GM18499 (cell line): Measurements from ENCODE around the gene KRTAP5-8.
"Not testable (repeated sequence)": the region's sequence is repeated elsewhere in the genome, so short reads cannot be mapped to it uniquely, and the experiment has no call there.

Experiments
- ATAC-seq: cut with Tn5 transposase; IDR thresholded peaks from one replicate; pipeline ENCODE4 v1.9.1; 2021; ENCODE audit warnings: moderate number of reproducible peaks; ENCODE audit not compliant: insufficient read depth, unreplicated experiment

KRTAP5-8 gene, protein sequence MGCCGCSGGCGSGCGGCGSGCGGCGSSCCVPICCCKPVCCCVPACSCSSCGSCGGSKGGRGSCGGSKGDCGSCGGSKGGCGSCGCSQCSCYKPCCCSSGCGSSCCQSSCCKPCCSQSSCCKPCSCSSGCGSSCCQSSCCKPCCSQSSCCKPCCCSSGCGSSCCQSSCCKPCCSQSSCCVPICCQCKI

DNA sequence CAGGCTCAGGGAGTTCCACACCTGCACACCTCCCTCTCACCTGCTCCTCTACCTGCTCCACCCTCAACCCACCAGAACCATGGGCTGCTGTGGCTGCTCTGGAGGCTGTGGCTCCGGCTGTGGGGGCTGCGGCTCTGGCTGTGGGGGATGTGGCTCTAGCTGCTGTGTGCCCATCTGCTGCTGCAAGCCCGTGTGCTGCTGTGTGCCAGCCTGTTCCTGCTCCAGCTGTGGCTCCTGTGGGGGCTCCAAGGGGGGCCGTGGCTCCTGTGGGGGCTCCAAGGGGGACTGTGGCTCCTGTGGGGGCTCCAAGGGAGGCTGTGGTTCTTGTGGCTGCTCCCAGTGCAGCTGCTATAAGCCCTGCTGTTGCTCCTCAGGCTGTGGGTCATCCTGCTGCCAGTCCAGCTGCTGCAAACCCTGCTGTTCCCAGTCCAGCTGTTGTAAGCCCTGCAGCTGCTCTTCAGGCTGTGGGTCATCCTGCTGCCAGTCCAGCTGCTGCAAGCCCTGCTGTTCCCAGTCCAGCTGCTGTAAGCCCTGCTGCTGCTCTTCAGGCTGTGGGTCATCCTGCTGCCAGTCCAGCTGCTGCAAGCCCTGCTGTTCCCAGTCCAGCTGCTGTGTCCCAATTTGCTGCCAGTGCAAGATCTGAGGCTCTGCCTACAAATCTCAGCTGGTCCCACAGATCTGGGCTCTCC lies at the start of gene KRTAP5-8:
TSS of gene KRTAP5-8 (plus strand) at position 49 of the 689 bp plus-strand sequence. CDS start at position 80, 31 bp downstream.
- ATAC-seq, result not testable (repeated sequence)

DNA sequence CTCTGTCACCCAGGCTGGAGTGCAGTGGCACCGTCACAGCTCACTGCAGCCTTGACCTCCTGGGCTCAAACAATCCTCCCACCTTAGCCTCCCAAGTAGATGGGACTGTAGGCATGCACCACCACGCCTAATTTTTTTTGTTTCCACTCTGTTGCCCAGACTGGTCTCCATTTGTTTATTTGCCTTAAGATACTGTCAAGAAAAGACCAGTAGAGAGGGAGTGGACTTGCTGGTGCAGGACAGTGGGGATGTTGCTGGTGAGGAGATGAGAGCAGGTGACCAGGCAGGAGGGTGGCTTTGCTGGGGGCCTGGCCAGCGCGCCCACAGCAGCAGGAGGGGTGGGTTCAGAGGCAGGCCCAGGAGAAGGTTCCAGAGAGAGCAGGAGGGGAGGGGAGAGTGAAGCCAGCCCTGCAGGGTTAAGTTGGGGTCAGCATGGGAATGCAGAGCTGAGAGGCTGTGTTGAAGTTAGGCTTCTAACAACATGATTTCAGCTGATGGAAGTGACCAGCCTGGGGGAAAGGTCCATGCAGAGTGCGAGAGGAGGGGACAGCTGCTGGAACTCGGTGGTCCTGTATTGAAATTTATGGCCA lies 49.0 kb upstream of the KRTAP5-8 start:
- no peak for ATAC-seq

DNA sequence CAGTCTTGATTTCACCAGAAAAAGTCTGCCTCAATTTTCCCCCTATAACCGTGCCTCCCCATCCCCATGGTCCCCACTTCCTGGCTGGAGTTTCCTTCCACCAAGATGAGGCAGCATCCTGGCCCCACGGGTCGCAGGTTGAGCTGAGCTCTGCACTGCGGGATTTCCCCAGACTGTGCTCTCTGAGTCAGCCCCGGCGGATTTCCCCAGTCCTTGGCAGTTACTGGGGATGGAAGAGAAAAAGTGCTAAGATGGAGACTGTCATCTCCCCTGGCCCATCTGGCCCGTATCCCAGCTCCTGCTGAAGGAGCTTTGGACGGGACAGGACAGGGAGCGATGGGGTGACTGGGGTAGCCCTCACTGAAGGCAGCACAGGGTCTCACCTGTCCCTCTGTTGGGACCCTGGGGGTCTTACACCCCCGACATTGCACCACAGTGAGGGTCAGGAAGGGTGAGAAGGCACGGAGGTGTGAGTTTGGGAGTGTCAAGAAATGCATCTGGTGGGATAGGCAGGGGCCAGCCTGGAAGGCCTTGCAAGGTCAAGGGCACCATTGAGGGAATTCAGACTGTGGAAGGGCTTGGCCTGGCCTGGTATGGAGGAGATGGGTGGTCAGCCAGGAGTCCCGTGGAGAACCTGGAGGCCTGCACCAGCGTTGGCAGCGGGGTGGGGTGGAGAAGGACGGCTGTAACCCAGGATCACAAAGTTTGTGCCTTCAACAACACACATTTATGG lies 48.3 kb upstream of the KRTAP5-8 start:
- ATAC-seq, result no peak

DNA sequence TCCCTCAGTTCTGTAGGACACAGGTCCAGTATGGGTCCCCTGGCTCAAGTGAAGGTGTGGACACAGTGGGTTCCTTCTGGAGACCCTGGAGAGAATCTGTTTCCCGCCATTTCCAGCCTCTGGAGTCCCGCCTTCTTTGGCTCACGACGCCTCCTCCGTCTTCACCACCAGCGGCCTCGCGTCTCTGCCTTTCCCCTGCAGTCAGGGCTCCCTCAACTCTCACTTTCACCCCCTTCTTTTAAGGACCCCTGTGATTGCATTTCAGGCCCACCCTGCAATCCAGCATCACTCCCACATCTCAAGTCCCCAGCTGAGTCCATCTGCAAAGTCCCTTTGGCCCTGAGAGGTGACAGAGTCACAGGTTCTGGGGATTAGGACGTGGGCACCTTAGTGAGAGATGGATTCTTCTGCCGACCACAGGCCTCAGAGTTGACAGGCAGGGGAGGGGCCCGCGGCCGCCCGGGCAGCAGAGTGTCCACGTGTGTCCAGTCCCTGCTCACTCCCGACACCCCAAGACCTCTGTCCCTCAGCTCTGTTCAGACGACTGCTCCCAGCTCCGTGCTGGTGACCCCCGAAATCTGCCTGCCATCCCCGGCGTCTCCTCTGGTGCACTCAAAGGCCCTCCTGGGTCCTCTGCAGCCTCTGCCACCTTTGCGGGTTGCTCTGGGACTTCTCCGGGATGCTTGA lies 47.6 kb upstream of the KRTAP5-8 start:
- ATAC-seq, result no peak

DNA sequence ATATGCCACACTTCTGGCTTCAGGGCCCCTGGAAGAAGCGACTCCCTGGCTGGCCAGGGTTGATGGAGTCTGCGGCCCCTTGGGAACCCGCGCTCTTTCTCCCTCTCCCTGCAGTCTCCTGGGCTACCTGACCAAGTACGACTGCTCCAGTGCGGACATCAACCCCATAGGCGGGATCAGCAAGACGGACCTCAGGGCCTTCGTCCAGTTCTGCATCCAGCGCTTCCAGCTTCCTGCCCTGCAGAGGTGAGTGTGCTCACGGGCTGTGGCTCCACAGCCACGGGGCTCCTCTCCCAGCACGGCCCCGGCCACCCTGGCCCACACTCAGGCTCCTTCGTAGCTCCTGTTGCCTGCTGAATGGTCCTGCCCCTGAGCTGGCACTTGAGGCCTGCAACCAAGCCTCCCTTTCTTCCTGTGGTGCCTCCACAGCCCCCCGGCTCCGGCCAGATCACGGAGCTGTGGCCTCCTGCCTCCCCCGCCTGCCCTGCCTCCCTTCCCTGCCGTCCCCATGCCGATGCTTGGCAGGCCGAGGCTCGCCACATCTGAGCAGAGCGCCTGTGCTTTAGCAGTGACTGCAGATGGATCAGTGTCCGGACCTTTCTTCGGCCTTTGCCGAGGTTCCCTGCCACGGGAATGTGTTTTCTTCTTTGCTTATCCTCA lies 47.0 kb upstream of the KRTAP5-8 start:
- ATAC-seq, result no peak

DNA sequence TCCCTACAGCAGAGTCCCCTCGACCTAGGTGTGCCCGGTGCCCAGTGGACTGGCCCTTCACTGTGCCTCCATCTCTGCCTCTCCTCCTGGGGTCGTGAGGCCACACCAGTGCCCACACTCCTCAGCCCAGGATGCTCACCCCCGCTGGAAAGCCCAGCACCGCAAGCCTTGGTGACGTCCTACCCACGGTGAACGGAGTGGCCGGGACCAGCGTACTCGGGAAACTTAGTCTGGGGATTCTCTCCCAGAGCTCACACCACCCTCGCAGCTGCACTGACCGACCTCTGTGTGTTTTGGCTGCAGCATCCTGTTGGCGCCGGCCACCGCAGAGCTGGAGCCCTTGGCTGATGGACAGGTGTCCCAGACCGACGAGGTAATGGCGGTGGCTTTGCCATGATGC lies 46.3 kb upstream of the KRTAP5-8 start:
- ATAC-seq, result no peak

DNA sequence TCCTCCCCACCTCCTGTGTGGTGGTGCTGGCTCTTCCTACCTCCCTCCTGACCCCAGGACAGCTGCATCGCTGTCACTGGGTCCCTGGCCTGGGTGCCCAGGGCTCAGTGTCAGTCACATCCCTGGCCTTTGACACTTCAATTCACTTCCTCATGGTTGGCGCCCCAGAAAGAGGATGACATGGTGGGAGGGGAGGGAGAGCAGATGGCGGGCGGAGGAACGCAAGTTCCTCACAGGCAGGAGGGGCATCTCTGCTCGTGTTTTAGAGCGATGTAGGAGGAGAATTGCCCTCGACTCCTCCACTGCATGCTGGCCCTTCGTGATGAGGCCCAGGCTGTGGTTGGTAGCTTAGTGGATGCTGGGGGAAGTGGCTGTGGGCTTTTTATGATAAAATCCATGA lies 45.9 kb upstream of the KRTAP5-8 start:
- no peak for ATAC-seq

DNA sequence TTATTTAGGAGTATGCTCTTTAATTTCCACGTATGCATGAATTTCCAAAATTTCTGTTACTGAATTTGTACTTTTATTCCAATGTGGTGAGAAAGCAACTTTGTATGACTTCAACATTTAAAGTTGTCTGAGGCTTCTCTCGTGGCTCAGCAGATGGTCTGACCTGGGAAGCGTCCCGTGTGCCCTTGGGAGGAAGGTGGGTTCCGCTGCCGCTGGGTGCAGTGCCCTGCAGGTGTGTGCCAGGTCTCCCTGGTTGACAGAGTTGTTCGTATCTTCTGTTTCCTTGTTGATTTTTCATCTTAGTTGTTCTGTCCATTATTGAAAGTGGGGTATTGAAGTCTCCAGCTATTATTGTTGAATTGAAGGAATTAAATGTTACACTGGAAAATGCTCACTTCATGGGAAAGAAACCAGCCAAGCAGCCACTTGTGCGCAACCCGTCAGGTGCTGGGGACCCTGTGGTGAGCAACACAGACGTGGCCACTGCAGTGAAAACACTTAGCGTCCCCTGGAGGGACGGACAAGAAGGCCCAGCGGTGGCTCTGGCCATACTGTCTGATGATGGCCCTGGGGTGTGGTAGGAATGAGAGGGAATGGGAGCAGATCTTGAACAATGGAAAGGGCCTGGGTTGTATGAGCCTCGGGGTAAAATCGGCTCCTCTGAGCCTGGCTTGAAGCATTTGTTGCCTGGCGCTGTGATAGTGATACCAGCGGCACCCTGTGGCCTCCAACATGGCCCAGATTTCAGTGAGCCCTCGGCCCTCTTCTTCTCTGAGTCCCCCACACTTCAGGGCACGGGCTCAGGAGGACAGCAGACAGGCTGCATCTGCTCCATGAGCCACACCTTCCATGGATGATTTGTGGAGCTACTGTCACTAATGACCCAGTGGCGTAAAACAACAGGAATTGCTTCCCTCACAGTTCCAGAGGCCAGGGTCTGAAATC lies 42.3 kb upstream of the KRTAP5-8 start:
- ATAC-seq, result no peak

DNA sequence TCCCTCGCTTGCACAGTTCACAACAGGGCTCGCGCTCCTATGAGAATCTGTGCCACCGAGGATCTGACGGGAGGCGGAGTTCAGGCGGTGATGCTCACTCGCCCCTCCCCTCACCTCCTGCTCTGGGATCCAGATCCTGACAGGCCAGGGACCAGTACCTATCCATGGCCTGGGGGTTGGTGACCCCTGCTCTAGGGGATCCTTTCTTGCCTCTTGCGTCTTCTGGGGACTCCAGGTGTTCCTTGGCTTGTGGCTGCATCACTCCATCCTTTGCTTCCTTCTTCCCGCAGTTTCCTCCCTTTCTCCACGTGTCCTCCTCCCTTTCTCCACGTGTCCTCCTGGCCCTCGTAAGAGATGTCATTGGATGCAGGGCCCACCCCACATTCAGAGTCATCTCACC lies 41.4 kb upstream of the KRTAP5-8 start:
- ATAC-seq, result no peak

DNA sequence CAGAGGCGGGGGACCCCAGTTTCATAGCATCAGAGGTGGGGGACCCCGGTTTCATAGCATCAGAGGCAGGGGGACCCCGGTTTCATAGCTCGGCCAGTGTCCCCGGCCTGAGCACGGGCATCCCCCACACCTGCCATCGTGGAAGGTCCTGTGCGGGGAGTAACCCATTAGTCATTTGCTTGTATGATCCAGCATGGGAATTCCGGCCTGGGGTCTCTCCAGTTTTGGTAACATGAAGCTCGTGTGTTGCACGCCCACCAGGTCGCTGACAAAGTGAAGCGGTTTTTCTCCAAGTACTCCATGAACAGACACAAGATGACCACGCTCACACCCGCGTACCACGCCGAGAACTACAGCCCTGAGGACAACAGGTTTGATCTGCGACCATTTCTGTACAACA lies 39.7 kb upstream of the KRTAP5-8 start:
- no peak for ATAC-seq

DNA sequence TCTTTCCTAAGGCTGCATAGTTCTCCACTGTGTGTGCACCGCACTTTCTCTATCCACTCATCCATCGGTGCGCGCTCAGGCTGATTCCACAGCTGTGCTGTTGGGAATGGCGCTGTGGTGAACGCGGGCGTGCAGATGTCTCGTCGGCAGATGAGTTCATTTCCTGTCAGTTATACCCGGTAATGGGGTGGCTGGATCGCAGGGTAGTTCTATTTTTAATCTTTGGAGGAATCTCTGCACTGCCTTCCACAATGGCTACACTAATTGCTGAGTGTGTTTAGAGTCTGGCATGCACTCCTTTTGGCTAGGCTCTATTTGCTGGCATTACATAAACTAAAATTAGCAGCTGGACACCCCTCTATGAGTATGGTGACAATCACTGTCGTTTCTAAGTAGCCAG lies 38.7 kb upstream of the KRTAP5-8 start:
- no peak for ATAC-seq

DNA sequence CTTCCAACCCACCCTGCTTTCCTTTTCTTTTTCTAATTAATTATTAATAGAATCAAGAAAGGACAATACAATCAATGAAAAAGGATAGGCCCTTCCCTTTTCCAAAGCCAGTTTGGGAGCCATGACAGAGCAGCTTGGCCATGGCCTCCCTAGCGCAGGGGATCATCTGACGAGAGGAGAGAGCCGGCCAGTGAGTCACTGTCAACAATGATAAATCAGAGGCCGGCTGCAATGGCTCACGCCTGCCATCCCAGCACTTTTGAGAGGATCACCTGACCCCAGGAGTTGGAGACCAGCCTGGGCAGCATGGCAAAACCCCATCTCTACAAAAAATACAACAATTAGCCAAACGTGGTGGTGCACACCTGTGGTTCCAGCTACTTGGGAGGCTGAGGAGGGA lies 38.3 kb upstream of the KRTAP5-8 start:
- no peak for ATAC-seq

DNA sequence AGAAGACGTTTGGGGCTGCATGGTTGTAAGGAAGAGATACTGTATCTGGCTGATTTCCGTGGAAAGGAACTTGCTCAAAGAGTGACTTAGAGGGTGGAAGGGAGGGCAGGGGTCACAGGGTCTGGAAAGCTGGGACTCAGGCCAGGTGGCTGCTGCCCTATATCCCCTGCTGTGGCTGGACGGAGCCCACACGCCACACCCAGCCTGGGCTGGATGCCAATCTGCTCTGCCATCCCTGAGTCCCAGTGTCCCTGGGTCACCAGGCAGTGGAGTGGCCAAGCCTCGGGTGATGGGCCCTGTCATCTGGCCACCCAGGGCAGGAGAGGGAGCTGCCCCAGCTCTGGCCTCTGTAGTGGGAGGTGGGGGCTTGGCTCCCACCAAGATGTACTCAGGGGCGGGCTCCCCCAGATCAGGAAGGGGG lies 37.2 kb upstream of the KRTAP5-8 start:
- no peak for ATAC-seq

DNA sequence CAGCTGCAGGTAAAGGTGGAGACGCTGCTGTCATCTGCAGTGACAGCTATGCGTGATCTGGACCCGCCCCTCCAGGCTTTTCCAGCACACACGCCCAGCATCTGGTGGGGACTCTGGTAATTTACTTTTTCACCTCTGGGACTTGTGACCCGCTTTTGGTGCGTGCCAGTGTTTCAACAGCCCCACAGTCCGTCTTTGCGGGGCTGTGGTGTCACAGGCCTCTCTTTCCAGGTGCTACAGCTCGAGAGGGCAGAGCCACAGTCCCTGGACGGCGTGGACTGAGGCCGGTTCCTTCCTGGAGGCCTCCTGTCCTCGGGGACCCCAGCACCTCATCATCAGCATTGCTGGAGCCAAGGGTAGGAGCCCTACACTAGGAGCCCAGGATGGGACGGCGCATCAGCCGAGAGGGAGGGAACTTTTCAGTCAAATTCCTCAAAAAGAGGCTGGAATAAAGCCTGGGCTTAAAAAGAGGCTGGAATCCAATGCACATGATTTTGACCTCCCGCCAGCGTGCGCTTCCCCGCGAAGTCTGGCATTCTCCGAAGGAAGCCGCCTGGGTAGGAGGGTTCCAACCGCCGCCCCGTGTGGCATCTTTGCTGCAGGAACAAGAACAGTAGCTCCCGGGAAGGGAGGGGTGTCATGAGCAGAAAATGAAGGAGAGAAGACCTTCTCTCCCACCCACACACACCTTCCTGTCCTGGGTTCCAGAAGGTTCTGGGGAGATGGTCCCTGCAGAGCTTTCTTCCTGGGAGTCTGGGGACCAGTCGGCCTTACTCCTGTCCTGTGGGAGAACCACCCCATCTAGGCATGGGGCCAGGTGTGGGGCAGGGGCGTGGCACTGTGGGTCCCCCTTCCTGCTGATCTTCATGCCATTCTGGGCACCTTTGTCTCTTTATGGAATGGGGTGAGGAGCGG lies 36.5 kb upstream of the KRTAP5-8 start:
- ATAC-seq, result no peak

DNA sequence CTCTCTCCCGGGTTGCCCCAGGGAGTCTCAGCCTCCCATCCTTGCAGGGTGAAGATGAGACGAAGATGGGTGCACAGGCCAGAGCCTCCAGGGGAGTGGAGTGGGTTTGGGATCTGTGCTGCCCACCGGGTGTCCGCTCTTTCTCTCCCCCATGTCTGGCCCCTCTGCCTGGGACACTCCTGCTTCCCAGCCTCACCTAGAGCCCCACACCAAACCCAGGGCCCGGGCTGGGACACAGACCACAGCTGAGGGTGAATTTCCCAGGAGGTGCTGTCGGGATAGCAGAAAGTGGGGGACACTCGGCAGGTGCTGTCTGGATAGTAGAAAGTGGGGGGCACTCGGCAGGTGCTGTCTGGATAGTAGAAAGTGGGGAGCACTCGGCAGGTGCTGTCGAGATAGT lies 35.8 kb upstream of the KRTAP5-8 start:
- no peak for ATAC-seq

DNA sequence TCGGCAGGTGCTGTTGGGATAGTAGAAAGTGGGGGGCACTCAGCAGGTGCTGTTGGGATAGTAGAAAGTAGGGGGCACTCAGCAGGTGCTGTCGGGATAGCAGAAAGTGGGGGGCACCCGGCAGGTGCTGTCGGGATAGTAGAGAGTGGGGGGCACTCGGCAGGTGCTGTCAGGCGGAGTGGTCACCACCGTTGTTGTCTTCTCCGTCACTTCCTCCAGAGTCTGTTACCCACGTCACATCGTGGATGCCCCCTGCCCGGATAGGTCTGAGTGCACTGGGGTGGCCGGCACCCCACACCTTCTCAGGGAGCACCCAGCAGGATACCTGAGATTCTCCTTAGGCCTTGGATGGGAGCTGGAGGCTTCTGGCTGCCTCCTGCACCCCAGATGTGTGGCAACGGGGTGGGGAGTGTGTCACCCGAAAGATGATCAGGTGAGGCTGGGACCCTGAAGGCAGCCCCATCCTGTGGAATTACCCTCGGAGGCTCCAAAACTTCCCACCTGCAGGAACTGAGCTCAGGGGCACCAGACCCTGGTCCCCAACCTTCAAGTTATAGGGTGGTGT lies 34.9 kb upstream of the KRTAP5-8 start:
- no peak for ATAC-seq

DNA sequence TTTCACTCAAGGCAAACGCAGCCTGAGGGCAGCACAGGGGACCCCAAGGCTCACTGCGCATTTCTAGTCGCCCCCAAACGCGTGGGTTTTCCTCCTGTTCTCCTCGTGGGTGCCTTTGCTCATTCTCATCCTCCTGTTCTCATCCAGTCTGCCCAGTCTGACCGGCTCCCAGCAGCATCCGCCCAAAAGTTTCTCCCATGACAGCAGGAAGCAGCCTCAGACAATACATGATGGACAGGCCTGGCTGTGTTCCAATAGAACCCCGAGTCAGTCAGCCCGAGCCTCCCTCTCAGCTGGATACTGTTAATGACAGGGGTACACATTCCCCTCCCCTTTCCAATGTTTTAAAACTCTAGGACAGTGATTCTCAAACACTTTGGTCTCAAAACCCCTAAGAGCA lies 33.3 kb upstream of the KRTAP5-8 start:
- no peak for ATAC-seq

DNA sequence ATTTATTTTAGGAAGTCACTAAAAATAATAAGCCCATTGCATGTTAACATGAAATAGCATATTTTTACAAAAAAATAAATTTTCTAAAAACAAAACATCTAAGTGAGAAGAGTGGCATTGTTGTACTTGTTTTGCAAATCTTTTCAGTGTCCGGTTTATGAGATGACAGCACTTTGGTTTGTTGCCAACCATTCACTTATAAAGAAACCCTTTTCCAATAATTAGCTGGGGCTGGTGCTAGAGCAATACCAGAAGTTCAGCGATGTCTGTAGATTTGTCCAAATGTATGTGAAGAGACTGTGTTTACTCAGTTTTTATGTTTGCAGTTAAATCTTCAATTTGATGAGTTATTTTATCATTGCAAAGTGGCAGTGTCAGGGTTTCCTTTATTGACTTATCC lies 32.8 kb upstream of the KRTAP5-8 start:
- no peak for ATAC-seq
